ENCODE measurements around the gene DTNB. TPM values are rescaled to one million over a fixed set of nuclear protein-coding genes. Genes with fewer than 3 reads are reported as not detected.

DTNB gene
- total RNA-seq, 1 donor from 2014 or later: 30.5 TPM

- Mint-ChIP-seq H3K27ac (no peak overlapping the region), H3K4me1 (peaks cover 6% of the 10 kb centered on the region), H3K36me3 (ENCODE audit: low read depth) (no peaks in the 10 kb centered on the region), H3K9me3 (no peaks in the 10 kb centered on the region), H3K27me3 (peaks cover 4% of the 10 kb centered on the region), H3K4me3 (no peak overlapping the region)
- intact Hi-C loops (cut with micrococcal nuclease): no loop called here
- DNase-seq: no peak
These were observed 317.3 kb downstream of the DTNB start for GRCh38 chr2:25356088-25356487.

- Mint-ChIP-seq H3K27ac (no peak overlapping the region), H3K27me3 (peaks cover 4% of the 10 kb centered on the region)
These were observed 318.1 kb downstream of the DTNB start for GRCh38 chr2:25355270-25355669.

DNA sequence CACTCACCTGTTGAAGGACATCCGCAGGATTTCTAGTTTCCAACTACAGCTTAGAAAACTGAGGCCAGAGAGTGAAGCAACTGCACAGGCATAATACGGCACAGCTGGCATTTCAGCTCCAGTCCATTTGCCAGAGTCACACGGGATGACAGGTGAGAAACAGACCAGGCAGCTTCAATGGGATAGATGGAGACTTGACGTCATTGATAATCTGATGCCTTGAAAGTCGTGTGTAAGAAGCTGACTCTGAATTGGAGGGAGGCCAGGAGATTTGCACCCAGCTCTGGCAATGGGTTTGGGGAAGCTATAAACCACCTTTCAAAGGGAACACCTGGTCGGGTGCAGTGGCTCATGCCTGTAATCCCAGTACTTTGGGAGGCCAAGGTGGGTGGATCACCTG, 319.3 kb downstream of the DTNB start:
- Mint-ChIP-seq H3K4me1 (peaks cover 10% of the 10 kb centered on the region), H3K4me3 (no peak overlapping the region), H3K27me3 (peaks cover 4% of the 10 kb centered on the region), H3K36me3 (ENCODE audit: low read depth) (no peaks in the 10 kb centered on the region), H3K27ac (no peak overlapping the region), H3K9me3 (no peaks in the 10 kb centered on the region)
- no peak for DNase-seq
- intact Hi-C loops (cut with micrococcal nuclease): no loop called here

More at GRCh38 chr2:25355270-25355669, 318.1 kb downstream of the DTNB start:
- intact Hi-C loops (cut with micrococcal nuclease): no loop called here
- no peaks in the 10 kb centered on the region for H3K36me3 Mint-ChIP-seq (ENCODE audit: low read depth)
- no peak for DNase-seq
- peaks cover 8% of the 10 kb centered on the region for H3K4me1 Mint-ChIP-seq
- no peaks in the 10 kb centered on the region for H3K9me3 Mint-ChIP-seq
- H3K4me3 Mint-ChIP-seq: no peak overlapping the region

DNA sequence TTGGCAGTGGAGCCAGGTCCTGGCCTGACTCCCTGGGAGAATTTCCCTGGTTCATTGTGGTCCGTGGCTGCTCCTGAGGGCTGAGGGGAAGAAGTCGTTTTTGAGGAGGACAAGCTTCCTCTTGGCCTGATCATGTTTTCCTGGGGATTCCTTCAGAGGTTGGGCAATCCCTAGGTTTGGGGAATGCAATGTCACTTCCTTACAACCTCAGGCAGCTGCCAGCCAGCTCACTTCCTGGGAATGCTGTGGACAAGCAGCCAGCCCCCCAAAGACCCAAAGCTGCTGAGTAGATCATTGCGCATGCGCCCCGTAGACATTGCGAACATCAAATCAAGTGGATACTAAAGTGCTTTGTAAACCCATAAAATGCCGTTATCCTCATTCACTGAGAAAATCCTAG, 324.0 kb downstream of the DTNB start:
- H3K4me3 Mint-ChIP-seq: no peak overlapping the region
- peaks cover 4% of the 10 kb centered on the region for H3K27me3 Mint-ChIP-seq
- no peak for DNase-seq
- intact Hi-C loops (cut with micrococcal nuclease): no loop called here
- no peaks in the 10 kb centered on the region for H3K36me3 Mint-ChIP-seq (ENCODE audit: low read depth)
- no peak overlapping the region for H3K27ac Mint-ChIP-seq
- H3K4me1 Mint-ChIP-seq: peaks cover 29% of the 10 kb centered on the region
- no peaks in the 10 kb centered on the region for H3K9me3 Mint-ChIP-seq

DNA sequence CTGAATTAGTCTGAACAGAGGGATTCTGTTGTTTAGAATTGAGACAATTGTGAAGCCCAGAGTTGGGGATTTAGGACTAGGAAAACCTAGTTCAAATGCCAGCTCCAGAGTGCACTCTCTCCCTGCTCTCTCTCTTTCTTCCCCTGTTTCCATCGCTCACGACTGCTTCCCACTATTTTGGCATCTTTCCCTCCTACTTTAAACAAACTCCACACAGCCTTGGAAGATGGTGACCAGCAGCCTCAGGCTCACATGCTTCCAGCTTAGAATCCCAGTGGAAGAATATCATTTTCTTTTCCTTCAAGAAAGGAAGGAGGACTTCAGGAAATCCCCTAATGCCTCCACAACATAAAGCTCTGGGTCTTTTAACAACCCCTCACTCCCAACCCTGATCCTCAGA, 325.5 kb downstream of the DTNB start:
- peak overlapping the region; percentile 43 for H3K27ac Mint-ChIP-seq
- intact Hi-C loops (cut with micrococcal nuclease): no loop called here
- H3K4me3 Mint-ChIP-seq: no peak overlapping the region
- peaks cover 4% of the 10 kb centered on the region for H3K27me3 Mint-ChIP-seq
- DNase-seq: no peak
- H3K36me3 Mint-ChIP-seq (ENCODE audit: low read depth): no peaks in the 10 kb centered on the region
- no peaks in the 10 kb centered on the region for H3K9me3 Mint-ChIP-seq
- peaks cover 29% of the 10 kb centered on the region for H3K4me1 Mint-ChIP-seq

DNA sequence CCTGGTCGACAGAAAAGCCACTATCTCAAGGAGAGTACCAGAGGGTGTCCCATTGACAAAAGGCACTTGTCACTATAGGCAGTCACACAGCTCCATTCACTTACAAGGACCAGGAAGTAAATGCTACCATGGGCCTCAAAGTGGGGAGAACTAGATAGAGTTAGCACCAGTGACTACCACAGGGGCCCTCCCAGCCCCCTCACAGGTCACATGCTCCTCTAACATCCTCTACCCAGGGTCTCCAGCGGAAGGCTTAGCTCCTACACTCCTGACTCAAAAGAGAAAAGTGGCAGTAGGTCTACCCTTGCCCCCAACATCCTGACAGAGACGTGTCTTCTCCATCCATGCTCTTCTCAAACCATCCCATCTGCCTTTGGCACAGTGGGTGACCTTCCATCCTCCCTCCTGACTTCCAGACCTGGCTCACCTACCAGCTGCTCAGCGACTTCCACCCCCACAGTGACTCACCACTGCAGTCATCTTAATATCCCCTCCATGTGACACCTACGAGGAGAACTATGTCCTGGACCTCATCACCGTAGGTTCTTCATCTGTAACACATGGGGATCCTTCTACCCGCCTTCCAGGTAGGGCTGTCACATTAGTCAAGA, 326.1 kb downstream of the DTNB start:
- Mint-ChIP-seq H3K9me3 (no peaks in the 10 kb centered on the region), H3K4me3 (peak overlapping the region; percentile 16), H3K27ac (peak overlapping the region; percentile 59), H3K36me3 (ENCODE audit: low read depth) (no peaks in the 10 kb centered on the region), H3K27me3 (peaks cover 1% of the 10 kb centered on the region), H3K4me1 (peaks cover 26% of the 10 kb centered on the region)
- intact Hi-C loops (cut with micrococcal nuclease): no loop called here
- no peak for DNase-seq

DNA sequence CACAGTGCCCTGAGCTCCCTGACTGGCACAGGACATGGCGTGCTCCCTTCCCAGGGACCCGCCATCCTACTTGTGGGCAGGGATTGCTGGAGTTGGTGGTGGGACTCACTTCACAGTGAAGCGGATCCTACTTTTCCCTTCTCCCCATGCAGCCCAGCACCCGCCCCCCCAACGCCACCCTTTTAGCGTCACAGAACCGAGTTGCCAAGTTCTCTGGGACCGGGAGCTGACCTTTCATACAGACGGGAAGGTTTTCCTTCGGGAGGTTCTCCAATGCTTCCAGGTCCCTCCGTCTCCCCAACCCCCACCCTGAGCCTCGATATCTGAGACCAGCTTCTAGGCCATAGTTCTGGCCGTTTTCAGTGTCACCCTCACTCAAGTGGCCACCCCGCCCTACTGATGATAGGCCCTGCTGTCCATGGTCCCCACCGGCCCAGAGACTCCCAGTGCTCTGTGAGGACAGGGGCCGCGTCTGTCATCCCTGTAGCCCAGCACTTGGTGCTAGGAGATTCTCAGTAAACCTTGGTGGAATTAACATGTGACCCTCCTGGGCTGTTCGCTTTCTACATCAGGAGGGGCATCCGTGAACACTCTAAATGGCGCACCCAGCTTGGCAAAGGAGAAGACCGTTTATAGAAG, 330.1 kb downstream of the DTNB start:
- H3K27ac Mint-ChIP-seq: peak overlapping the region; percentile 53
- H3K27me3 Mint-ChIP-seq: no peaks in the 10 kb centered on the region
- no peaks in the 10 kb centered on the region for H3K9me3 Mint-ChIP-seq
- peak overlapping the region; percentile 87 for H3K4me3 Mint-ChIP-seq
- DNase-seq: no peak
- intact Hi-C loops (cut with micrococcal nuclease): loop anchor here (2.0 to 5.0 kb wide), 4 partner anchors 19 to 179 kb away; no protein-coding TSS in a partner anchor
- peaks cover 30% of the 10 kb centered on the region for H3K4me1 Mint-ChIP-seq
- H3K36me3 Mint-ChIP-seq (ENCODE audit: low read depth): peaks cover 3% of the 10 kb centered on the region

- peak overlapping the region; percentile 87 for H3K4me3 Mint-ChIP-seq
- peak; percentile 95 for DNase-seq
- no peaks in the 10 kb centered on the region for H3K9me3 Mint-ChIP-seq
- peak overlapping the region; percentile 92 for H3K27ac Mint-ChIP-seq
- H3K4me1 Mint-ChIP-seq: peaks cover 32% of the 10 kb centered on the region
- intact Hi-C loops (cut with micrococcal nuclease): loop anchor here (1.0 to 5.0 kb wide), 7 partner anchors 20 to 225 kb away; no protein-coding TSS in a partner anchor
- H3K27me3 Mint-ChIP-seq: no peaks in the 10 kb centered on the region
- H3K36me3 Mint-ChIP-seq (ENCODE audit: low read depth): peaks cover 7% of the 10 kb centered on the region
These were observed 330.8 kb downstream of the DTNB start for GRCh38 chr2:25342372-25343186.

DNA sequence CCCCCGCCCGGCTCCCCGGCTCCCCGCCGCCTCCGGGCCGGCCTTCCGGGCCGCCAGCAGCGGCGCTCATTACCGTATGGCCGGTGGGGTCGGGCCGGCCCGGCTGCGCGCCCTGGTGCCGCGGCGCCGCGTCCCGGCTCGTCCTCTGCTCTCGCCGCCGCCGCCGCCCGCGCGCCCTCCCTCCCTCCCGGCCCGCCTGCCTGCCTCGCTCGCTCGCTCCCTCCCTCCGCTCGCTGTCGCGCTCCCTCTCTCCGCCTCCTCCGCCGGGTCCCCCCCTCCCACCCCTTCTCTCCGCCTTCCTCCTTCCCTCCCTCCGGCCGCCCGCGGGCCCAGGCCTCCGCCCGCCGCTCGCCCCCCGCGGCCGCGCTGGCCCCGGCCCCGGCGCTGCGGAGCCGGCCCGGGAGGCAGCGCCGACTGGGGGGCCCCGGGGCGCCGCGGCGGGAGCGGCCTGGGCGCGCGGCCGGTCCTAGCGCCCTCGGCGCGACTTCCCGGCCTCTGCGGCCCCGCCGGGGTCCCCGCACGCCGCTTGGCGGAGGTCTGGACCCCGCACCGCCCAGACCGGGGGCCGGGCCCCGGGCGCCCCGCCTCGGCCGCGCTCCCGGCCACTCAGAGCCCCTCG, 331.5 kb downstream of the DTNB start, which contains the start of gene DNMT3A:
DNMT3A (minus strand) TSS at position 173 of the 619 bp plus-strand sequence. CDS start 27,941 bp downstream, outside the sequence.
- Mint-ChIP-seq H3K27me3 (no peaks in the 10 kb centered on the region), H3K4me1 (peaks cover 33% of the 10 kb centered on the region), H3K36me3 (ENCODE audit: low read depth) (peaks cover 12% of the 10 kb centered on the region), H3K27ac (peak within 1 kb of the TSS; percentile 92), H3K4me3 (peak within 1 kb of the TSS; percentile 87), H3K9me3 (no peaks in the 10 kb centered on the region)
- intact Hi-C loops (cut with micrococcal nuclease): loop anchor here (1.0 to 5.0 kb wide), 7 partner anchors 21 to 225 kb away; no protein-coding TSS in a partner anchor
- DNase-seq: peak; percentile 84

DNA sequence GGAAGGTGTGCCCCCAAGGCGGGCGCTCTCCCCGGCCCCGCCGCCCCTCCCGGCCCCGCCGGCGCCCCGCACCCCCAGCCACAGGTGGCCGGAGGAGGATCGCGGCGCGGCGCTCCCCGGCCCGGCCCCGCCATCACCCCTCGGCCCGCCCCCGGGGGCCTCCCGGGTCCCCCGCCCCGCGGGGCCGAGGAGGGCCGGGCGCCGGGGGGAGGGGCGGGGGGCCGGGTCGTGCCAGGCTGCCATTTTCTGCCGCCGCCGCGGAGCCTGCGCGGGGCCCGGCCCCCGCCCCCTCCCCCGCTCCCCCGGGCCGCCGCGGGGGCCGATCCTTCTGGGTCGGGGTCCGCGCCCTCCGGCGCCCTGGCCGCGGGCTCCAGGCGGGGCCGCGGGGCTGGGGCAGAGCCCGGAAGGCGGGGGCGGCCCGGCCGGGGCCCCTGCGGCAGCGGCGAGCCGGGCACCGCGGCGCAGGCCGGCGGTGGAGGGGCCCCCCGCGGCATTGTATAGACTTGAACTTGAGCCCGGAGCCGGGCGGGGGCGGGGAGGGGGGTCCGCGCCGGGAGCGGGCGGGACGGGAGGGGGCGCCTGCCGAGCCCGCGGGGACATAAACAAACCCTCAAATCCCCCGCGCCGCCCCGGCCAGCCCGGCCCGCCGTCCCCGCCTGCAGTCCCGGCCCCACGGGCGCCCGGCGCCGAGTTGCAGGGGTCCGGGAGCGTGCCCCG, 332.2 kb downstream of the DTNB start:
- intact Hi-C loops (cut with micrococcal nuclease): loop anchor here (5.0 kb wide), 2 partner anchors 39 to 64 kb away; no protein-coding TSS in a partner anchor
- no peaks in the 10 kb centered on the region for H3K9me3 Mint-ChIP-seq
- H3K4me1 Mint-ChIP-seq: peaks cover 37% of the 10 kb centered on the region
- no peak overlapping the region for H3K4me3 Mint-ChIP-seq
- H3K27ac Mint-ChIP-seq: no peak overlapping the region
- H3K27me3 Mint-ChIP-seq: no peaks in the 10 kb centered on the region
- H3K36me3 Mint-ChIP-seq (ENCODE audit: low read depth): peaks cover 15% of the 10 kb centered on the region
- peak; percentile 75 for DNase-seq

GRCh38 chr2:25340181-25340921, 333.0 kb downstream of the DTNB start:
- H3K27ac Mint-ChIP-seq: peak overlapping the region; percentile 56
- H3K9me3 Mint-ChIP-seq: no peaks in the 10 kb centered on the region
- DNase-seq: peak; percentile 71
- H3K36me3 Mint-ChIP-seq (ENCODE audit: low read depth): peaks cover 18% of the 10 kb centered on the region
- intact Hi-C loops (cut with micrococcal nuclease): loop anchor here (5.0 kb wide), 2 partner anchors 38 to 63 kb away; no protein-coding TSS in a partner anchor
- H3K4me1 Mint-ChIP-seq: peaks cover 39% of the 10 kb centered on the region
- no peaks in the 10 kb centered on the region for H3K27me3 Mint-ChIP-seq
- H3K4me3 Mint-ChIP-seq: peak overlapping the region; percentile 71

- Mint-ChIP-seq H3K9me3 (no peaks in the 10 kb centered on the region), H3K27me3 (no peaks in the 10 kb centered on the region), H3K27ac (peak overlapping the region; percentile 70), H3K36me3 (ENCODE audit: low read depth) (peaks cover 19% of the 10 kb centered on the region), H3K4me1 (peaks cover 41% of the 10 kb centered on the region), H3K4me3 (peak overlapping the region; percentile 71)
- intact Hi-C loops (cut with micrococcal nuclease): loop anchor here (5.0 kb wide), 2 partner anchors 37 to 62 kb away; no protein-coding TSS in a partner anchor
- no peak for DNase-seq
These were observed 333.6 kb downstream of the DTNB start for GRCh38 chr2:25339791-25340180.

Measured in activated CD4-positive, alpha-beta T cell treated with anti-CD3 and anti-CD28 coated beads, Interleukin-2, amount 10 ng/mL, durations not matched to agents 24 days and 14 days (primary cell).